Measurements from ENCODE around the gene NKD1. TPM values are rescaled to one million over a fixed set of nuclear protein-coding genes. Genes with fewer than 3 reads are reported as not detected.

The NKD1 gene
- total RNA-seq, 1 donor from 2014 or later = 0.43 TPM

DNA sequence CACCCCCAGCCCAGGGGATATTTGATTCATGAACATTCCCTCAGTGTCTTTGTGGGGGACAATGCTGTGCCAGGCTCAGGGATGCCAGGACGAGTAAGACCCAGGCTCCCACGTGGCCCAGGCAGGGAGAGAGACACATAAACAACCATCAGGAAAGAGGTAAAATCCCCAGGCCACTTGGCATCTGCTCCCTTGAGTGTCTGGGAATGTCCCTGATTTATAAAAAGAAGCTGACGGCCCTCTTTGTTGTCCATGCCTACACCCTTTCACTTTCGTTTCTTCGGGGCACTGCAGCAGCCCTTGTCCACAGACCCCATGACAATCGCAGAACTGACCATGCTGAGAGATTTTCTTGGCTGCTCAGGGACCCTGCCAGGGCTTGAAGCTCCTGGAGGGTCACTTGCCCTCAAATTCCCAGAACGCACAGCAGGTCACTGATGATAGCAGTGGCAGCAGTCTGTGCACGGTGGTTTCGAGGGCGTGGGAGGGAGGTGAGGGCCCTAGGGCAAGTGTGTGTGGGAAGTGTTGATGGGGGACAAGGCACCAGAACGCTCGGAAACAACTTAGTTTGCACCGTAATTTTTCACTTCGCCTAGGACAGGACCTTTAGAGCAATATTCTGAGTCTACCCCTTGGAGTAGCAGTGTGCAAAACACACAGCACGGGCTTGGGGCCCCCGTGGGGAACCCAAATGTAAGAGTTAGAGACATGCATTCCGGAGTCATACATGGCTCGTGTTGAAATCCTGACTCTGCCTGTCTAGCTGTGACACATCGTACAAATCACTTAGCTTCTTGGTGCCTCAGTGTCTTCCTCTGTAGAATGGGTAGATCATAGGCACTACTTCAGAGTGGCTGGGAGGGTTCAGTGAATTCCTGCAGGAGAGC lies 149.9 kb downstream of the NKD1 start:
- DNase-seq (ENCODE audit: extremely low spot score, unreplicated experiment) = no peak
- H3K27ac Mint-ChIP-seq (ENCODE audit: unreplicated experiment) = peak overlapping the region; percentile 74
- peak overlapping the region; percentile 58 for H3K4me3 Mint-ChIP-seq (ENCODE audit: unreplicated experiment)
- peaks cover 15% of the 10 kb centered on the region for H3K4me1 Mint-ChIP-seq (ENCODE audit: unreplicated experiment)
- H3K27me3 Mint-ChIP-seq (ENCODE audit: unreplicated experiment) = peaks cover 17% of the 10 kb centered on the region
- H3K9me3 Mint-ChIP-seq (ENCODE audit: unreplicated experiment) = no peaks in the 10 kb centered on the region
- H3K36me3 Mint-ChIP-seq (ENCODE audit: unreplicated experiment) = no peaks in the 10 kb centered on the region
- TF ChIP-seq, protein P1, sequence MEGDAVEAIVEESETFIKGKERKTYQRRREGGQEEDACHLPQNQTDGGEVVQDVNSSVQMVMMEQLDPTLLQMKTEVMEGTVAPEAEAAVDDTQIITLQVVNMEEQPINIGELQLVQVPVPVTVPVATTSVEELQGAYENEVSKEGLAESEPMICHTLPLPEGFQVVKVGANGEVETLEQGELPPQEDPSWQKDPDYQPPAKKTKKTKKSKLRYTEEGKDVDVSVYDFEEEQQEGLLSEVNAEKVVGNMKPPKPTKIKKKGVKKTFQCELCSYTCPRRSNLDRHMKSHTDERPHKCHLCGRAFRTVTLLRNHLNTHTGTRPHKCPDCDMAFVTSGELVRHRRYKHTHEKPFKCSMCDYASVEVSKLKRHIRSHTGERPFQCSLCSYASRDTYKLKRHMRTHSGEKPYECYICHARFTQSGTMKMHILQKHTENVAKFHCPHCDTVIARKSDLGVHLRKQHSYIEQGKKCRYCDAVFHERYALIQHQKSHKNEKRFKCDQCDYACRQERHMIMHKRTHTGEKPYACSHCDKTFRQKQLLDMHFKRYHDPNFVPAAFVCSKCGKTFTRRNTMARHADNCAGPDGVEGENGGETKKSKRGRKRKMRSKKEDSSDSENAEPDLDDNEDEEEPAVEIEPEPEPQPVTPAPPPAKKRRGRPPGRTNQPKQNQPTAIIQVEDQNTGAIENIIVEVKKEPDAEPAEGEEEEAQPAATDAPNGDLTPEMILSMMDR (IDR thresholded peaks at IDR 0.05) = no peak

Other genes starting within 250 kb of the NKD1 start
- 58.4 and 72.3 TPM in 2 replicates for gene BRD7, start 179.4 kb upstream of the NKD1 start, total RNA-seq
- gene SNX20, start 132.9 kb downstream of the NKD1 start, total RNA-seq = not detected in 2 replicates
- not detected in 2 replicates for gene NOD2, start 145.2 kb downstream of the NKD1 start, total RNA-seq
- 26.7 and 27.8 TPM in 2 replicates for gene CYLD, start 193.7 kb downstream of the NKD1 start, total RNA-seq